Astrocyte of the cerebellum (primary cell): ENCODE data around the gene QRFP.

Source experiments
- DNase-seq: peaks from one replicate; pipeline ENCODE4 v3.0.0-alpha.2; 2011; ENCODE audit warnings: low read depth
- H3K4me3 ChIP-seq: 2 replicates; pipeline ENCODE4 v1.5.1; 2011; ENCODE audit warnings: mild to moderate bottlenecking, low read depth, low read length, moderate library complexity
- CTCF ChIP-seq: IDR thresholded peaks from 2 replicates; pipeline ENCODE4 v1.5.1; 2012; ENCODE audit warnings: low read length, low read depth, moderate library complexity, mild to moderate bottlenecking; ENCODE audit errors: missing control alignments
- in situ Hi-C: cut with HindIII; loops from 2 replicates; pipeline ENCODE4 v1.10.0; 2017; ENCODE audit warnings: low sequenced_read_pairs

The QRFP gene

GRCh38 chr9:130882696-130883225, 13.9 kb downstream of the QRFP start:
- H3K4me3 ChIP-seq = no peak overlapping the region
- in situ Hi-C loops = no loop called here
- TF ChIP-seq CTCF = no peak
- no peak for DNase-seq

- no peak overlapping the region for H3K4me3 ChIP-seq
- TF ChIP-seq CTCF = no peak
- DNase-seq = no peak
- in situ Hi-C loops = no loop called here
Measured at GRCh38 chr9:130881516-130881915, 15.1 kb downstream of the QRFP start.

GRCh38 chr9:130880599-130881220, 15.9 kb downstream of the QRFP start:
- no peak for TF ChIP-seq CTCF
- no peak overlapping the region for H3K4me3 ChIP-seq
- in situ Hi-C loops = no loop called here
- DNase-seq = no peak

- in situ Hi-C loops = no loop called here
- no peak for TF ChIP-seq CTCF
- DNase-seq = no peak
Measured at GRCh38 chr9:130879863-130880411, 16.7 kb downstream of the QRFP start.

GRCh38 chr9:130878295-130878694, 18.3 kb downstream of the QRFP start:
- DNase-seq = no peak
- in situ Hi-C loops = no loop called here
- no peak for TF ChIP-seq CTCF
- H3K4me3 ChIP-seq = no peak overlapping the region

More at GRCh38 chr9:130879863-130880411, 16.7 kb downstream of the QRFP start:
- H3K4me3 ChIP-seq = no peak overlapping the region

GRCh38 chr9:130877300-130877699, 19.3 kb downstream of the QRFP start:
- TF ChIP-seq CTCF = no peak
- in situ Hi-C loops = no loop called here
- H3K4me3 ChIP-seq = no peak overlapping the region
- DNase-seq = no peak
